ENCODE measurements around the gene DIS3L. TPM values are rescaled to one million over a fixed set of nuclear protein-coding genes. Genes with fewer than 3 reads are reported as not detected.

The DIS3L gene
- total and polyA plus RNA-seq, 2 of the 13 experiments (the other 11 are each of a cell fraction or from before 2014, with no cell fraction given) = 21.0 to 50.5 TPM

- FAIRE-seq = no peak
- no TSS peak for BruUV-seq (replicated peaks)
These were observed 80.8 kb downstream of the DIS3L start for GRCh38 chr15:66374179-66374578.

More at GRCh38 chr15:66374179-66374578, 80.8 kb downstream of the DIS3L start:
- ChIA-PET CTCF (ENCODE audit: low intra/inter-chr PET ratio, low total read pairs) (no interaction called here), POLR2A (interaction anchor here (1.1 kb wide), 1 partner anchor 12 kb away, joined by 3 read pairs; the partner anchor contains the start of gene MAP2K1)
- Histone ChIP-seq H3K9ac (ENCODE audit: insufficient read depth, low read depth, low read length) (no peak overlapping the region), H4K20me1 (ENCODE audit: insufficient read depth, low read length) (no peaks in the 10 kb centered on the region), H3K27me3 (ENCODE audit: control insufficient read depth in 1 of 2, insufficient read depth in 2 of 2, low read length in 2 of 2) (no peaks in the 10 kb centered on the region), H3K4me1 (ENCODE audit: insufficient read depth, low read length) (peaks cover 51% of the 10 kb centered on the region), H3K4me3 (replicated peaks in 1 of 3; ENCODE audit: insufficient read depth in 1 of 3, low read depth in 2 of 3, low read length in 3 of 3) (no peak overlapping the region), H3K36me3 (replicated peaks in 1 of 2; ENCODE audit: control insufficient read depth in 1 of 2, insufficient read depth in 2 of 2, low read length in 2 of 2) (no peaks in the 10 kb centered on the region), H3K9me3 (ENCODE audit: low read length) (no peaks in the 10 kb centered on the region), H3K27ac (ENCODE audit: extremely low read length, insufficient read depth, low read length) (no peak overlapping the region), H3K4me2 (ENCODE audit: low read depth, low read length) (no peak overlapping the region), H3K79me2 (ENCODE audit: insufficient read depth, low read length) (no peaks in the 10 kb centered on the region), H2AFZ (ENCODE audit: low read length) (no peak overlapping the region)
- no peak for TF ChIP-seq ZNF124 (CRISPR knock-in tag; IDR thresholded peaks at IDR 0.05)
- no peak for TF ChIP-seq FOXK2 (IDR thresholded peaks at IDR 0.05)
- 0 out of 2 replicates have a peak, but pooled peaks have one; percentile 38 for TF ChIP-seq ZNF121 (CRISPR knock-in tag; IDR thresholded peaks at IDR 0.05)
- no peak for TF ChIP-seq THAP9 (CRISPR knock-in tag; IDR thresholded peaks at IDR 0.05; ENCODE audit: borderline replicate concordance)
- TF ChIP-seq SSRP1 (CRISPR knock-in tag; IDR thresholded peaks at IDR 0.05) = no peak
- TF ChIP-seq BRD4 (CRISPR knock-in tag; IDR thresholded peaks at IDR 0.05) = no peak
- intact Hi-C loops (cut with micrococcal nuclease; ENCODE audit: unreplicated experiment) (loop anchor here (5.0 kb wide), 1 partner anchor 123 kb away; the partner anchor contains the start of gene SNAPC5), in situ Hi-C loops (cut with HindIII; ENCODE audit: extremely low pct_ligation_motif_present, low pct_unique_long_range_greater_than_20kb) (no loop called here)
- WGBS (ENCODE audit: low lambda C conversion rate) = 82% methylated on average over 4 of the region's 4 CpGs
- DNase-seq (ENCODE audit: low spot score) (no peak), ATAC-seq (no peak)

Data from HepG2 (cell line).